Right cardiac atrium (tissue), 5 donors: Measurements from ENCODE around the gene CHRDL2. TPM values are rescaled to one million over a fixed set of nuclear protein-coding genes. Genes with fewer than 3 reads are reported as not detected.

Experiments
- ATAC-seq, 2 donors: fragments of 200-7000 bp; cut with Tn5 transposase; one replicate each; pipeline versions ENCODE4 v1.8.0 to v1.9.1; 2020; ENCODE audit warnings: moderate library complexity in 2 of 2, mild to moderate bottlenecking in 1 of 2
- DNase-seq, 3 donors: peaks; one replicate each; pipeline ENCODE4 v3.0.0-alpha.2; 2020
- H3K27ac ChIP-seq: one replicate; pipeline ENCODE4 v1.5.1; 2013; ENCODE audit warnings: mild to moderate bottlenecking, low read length, control low read depth, moderate library complexity
- H3K27me3 ChIP-seq: one replicate; pipeline ENCODE4 v1.6.1; 2013; ENCODE audit not compliant: control insufficient read depth, insufficient read depth
- H3K4me1 ChIP-seq: one replicate; pipeline ENCODE4 v1.6.1; 2013; ENCODE audit warnings: low read length; ENCODE audit not compliant: control insufficient read depth, insufficient read depth
- H3K4me3 ChIP-seq: one replicate; pipeline ENCODE4 v1.5.1; 2013; ENCODE audit warnings: low read length, control low read depth
- H3K9me3 ChIP-seq: one replicate; pipeline ENCODE4 v1.6.1; 2013; ENCODE audit warnings: low read length; ENCODE audit not compliant: control insufficient read depth
- WGBS: extraction: QIAGEN DNeasy Blood & Tissue Kit; methylation state at CpG from one replicate; pipeline ENCODE4 v1.1.7; 2013; 5-methylcytosine and 5-hydroxymethylcytosine counted together
- intact Hi-C, 4 donors: fragments of 100-400 bp; cut with DNase I; formaldehyde crosslinking; loops; one replicate each; pipeline versions ENCODE4 v1.11.0 to v1.14.0; 2022 to 2023
- polyA plus RNA-seq: library from polyadenylated mRNA; stranded (reverse); fragments of 200-250 nt; gene quantifications from one replicate; pipeline ENCODE4 v1.2.3, GENCODE V29; 2013
- total RNA-seq, 4 donors: library from RNA; stranded (reverse); fragmentation: NEBNext Ultra II Directional; extraction: Animal tissue kit (Norgen Biotek cat#: 25700); gene quantifications; one replicate each; pipeline ENCODE4 v1.2.1, GENCODE V29; 2021
- donor health status: healthy with polysubstance abuse.
- donor health status: DM: no; HTN: yes; CAD: no.
- donor health status: DM: no; HTN: no; CAD: no.
- donor health status: DM: no; HTN: yes; CAD: no; lungs with severe emphysema.
- donor health status: DM: yes; HTN: yes; CAD: no.

The CHRDL2 gene
- total and polyA plus RNA-seq, 5 donors = 0.97 to 11.8 (median 3.1) TPM

GRCh38 chr11:74729397-74729796 lies 1.8 kb downstream of the CHRDL2 start:
- no peak for ATAC-seq
- no peak overlapping the region for H3K27ac ChIP-seq
- no peaks in the 10 kb centered on the region for H3K9me3 ChIP-seq
- no peak overlapping the region for H3K4me3 ChIP-seq
- WGBS = 81% methylated on average over 4 of the region's 4 CpGs
- H3K4me1 ChIP-seq = no peaks in the 10 kb centered on the region
- intact Hi-C loops = loop anchor here in 3 of 4 donors (5.0 to 10.0 kb wide), 2 partner anchors 92 to 95 kb away; no protein-coding TSS in a partner anchor
- DNase-seq = no peak
- H3K27me3 ChIP-seq = no peaks in the 10 kb centered on the region

DNA sequence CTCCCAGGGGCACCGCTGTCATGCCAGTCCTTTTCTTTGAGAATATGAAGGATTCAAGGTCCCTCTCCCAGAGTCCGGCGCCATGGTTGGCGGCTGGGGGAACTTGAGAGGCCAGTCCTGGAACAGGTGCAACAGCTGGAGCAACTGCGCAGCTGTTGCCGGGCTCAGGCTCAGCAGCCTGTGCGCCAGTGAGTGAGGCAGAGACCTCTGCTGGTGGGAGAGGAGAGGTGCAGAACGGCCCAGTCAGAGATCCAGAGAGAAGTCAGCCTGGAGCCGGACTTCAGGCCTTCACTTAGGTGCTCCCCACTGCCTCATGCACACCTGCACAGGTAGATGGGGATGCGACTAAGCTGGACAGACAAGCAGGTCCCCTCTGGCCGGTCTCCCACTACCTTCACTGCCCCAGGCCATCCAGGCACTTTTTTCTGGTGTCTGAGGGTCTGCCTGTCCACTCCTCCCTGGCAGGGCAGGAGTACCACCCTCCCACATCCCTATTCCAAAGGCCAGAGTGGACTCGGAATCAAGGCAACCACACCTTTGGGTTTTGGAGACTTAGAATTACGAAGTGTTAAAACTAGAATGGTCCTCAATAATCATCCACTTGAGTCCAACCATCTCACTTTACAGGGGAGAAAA lies 4.6 kb downstream of the CHRDL2 start:
- Histone ChIP-seq H3K27ac (no peak overlapping the region), H3K4me1 (no peaks in the 10 kb centered on the region), H3K4me3 (no peak overlapping the region), H3K27me3 (no peaks in the 10 kb centered on the region), H3K9me3 (no peaks in the 10 kb centered on the region)
- intact Hi-C loops = loop anchor here in 3 of 4 donors (2.0 to 10.0 kb wide), 3 partner anchors 24 to 92 kb away; no protein-coding TSS in a partner anchor
- WGBS = 8% methylated on average over 13 of the region's 13 CpGs
- peak; percentile 76 to 91 (median 89) for DNase-seq
- ATAC-seq = peak; percentile 88

DNA sequence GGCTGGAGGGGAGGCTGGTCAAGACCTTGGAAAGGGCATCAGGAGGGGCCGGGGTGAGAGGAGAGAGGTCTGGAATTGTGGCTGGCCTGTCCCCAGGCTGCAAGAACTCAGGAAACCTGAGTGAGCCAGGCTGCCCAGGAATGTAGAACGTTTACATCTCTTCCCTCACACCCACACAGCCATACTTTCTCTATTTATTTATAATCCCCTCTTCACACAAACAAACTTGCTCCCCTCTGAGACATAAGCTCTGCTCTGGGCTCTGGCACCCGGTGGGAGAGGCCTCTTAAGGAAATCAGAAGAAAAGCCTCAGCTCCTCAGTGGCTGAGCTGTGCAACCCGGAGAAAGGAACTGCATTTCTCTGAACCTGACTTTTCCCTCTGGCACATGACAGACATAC lies 5.5 kb downstream of the CHRDL2 start:
- Histone ChIP-seq H3K9me3 (no peaks in the 10 kb centered on the region), H3K4me1 (peaks cover 5% of the 10 kb centered on the region), H3K27ac (no peak overlapping the region), H3K4me3 (no peak overlapping the region), H3K27me3 (no peaks in the 10 kb centered on the region)
- intact Hi-C loops = loop anchor here in 3 of 4 donors (2.0 to 10.0 kb wide), 3 partner anchors 23 to 91 kb away; no protein-coding TSS in a partner anchor
- DNase-seq (no peak), ATAC-seq (no peak)
- 66% methylated on average over 4 of the region's 4 CpGs for WGBS

DNA sequence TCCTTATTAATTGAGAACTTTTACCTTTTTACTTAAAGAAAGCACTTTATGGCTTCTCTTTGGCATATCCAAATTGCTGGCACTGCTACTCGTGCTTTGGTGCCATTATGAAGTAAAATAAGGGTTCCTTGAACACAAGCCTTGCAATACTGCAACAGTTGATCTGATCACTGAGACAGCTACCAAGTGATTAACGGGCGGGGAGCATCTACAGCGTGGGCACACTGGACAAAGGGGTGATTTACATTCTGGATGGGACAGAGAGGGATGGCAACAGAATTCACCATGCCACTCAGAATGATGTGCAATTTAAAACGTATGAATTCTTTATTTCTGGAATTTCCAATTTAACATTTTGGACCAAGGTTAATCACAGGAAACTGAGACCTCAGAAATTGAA lies 7.7 kb downstream of the CHRDL2 start:
- H3K27ac ChIP-seq = no peak overlapping the region
- 82% methylated on average over 5 of the region's 5 CpGs for WGBS
- intact Hi-C loops = loop anchor here in 2 of 4 donors (10.0 kb wide), 1 partner anchor 89 kb away; no protein-coding TSS in a partner anchor
- H3K9me3 ChIP-seq = no peaks in the 10 kb centered on the region
- DNase-seq = no peak
- no peak for ATAC-seq
- no peak overlapping the region for H3K4me3 ChIP-seq
- H3K4me1 ChIP-seq = peaks cover 12% of the 10 kb centered on the region
- no peaks in the 10 kb centered on the region for H3K27me3 ChIP-seq

DNA sequence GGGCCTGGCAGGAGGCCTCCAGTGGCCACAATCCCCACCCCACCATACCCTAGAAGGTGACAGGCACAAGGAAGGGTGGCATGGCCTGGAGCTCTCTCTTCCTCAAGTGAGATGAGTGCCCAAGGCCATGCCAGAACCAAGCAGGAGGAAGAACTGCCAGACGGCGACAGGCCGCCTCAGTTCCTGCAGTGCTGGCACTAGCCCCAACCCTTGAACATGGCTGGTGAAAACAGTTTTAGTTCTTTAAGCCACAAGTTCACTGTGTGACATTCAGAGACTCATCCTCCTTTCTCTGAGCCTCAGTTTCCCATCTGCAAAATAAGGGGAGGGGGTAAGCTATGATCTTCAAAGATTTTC lies 9.8 kb downstream of the CHRDL2 start:
- peak; percentile 4 to 15 for ATAC-seq

GRCh38 chr11:74720596-74721478 lies 10.4 kb downstream of the CHRDL2 start:
- peaks cover 12% of the 10 kb centered on the region for H3K4me1 ChIP-seq
- intact Hi-C loops = loop anchor here in 2 of 4 donors (10.0 kb wide), 1 partner anchor 86 kb away; no protein-coding TSS in a partner anchor

More for the DNA sequence above, 9.8 kb downstream of the CHRDL2 start:
- DNase-seq = peak in 2 of 3 donors; percentile 36 to 80
- intact Hi-C loops = loop anchor here in 2 of 4 donors (10.0 kb wide), 1 partner anchor 87 kb away; no protein-coding TSS in a partner anchor
- Histone ChIP-seq H3K27me3 (no peaks in the 10 kb centered on the region), H3K27ac (peak overlapping the region; percentile 28), H3K4me1 (peaks cover 12% of the 10 kb centered on the region), H3K9me3 (no peaks in the 10 kb centered on the region), H3K4me3 (no peak overlapping the region)
- WGBS = 69% methylated on average over 3 of the region's 3 CpGs

DNA sequence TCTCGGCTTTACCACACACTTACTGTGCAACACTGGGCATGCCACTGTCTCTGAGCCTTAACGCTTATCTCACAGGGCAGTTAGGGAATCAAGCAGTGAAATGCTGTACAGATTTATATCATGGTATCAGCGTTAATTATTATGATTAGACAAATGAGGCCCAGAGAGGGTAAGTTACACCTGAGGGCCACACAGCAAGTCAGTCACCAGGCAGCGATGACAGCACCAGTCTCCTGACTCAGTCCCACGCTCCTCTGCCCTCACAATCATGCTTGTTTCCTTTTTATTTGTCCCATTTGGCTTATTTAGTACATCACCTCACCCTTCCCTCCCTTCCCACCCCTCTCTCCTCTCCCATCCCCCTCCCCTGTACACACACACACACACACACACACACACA lies 12.2 kb downstream of the CHRDL2 start:
- no peaks in the 10 kb centered on the region for H3K27me3 ChIP-seq
- DNase-seq (no peak), ATAC-seq (no peak)
- H3K4me3 ChIP-seq = no peak overlapping the region
- 90% methylated on average over 5 of the region's 5 CpGs for WGBS
- H3K4me1 ChIP-seq = peaks cover 12% of the 10 kb centered on the region
- intact Hi-C loops = no loop called here
- H3K9me3 ChIP-seq = no peaks in the 10 kb centered on the region
- H3K27ac ChIP-seq = no peak overlapping the region

More at GRCh38 chr11:74720596-74721478, 10.4 kb downstream of the CHRDL2 start:
- WGBS = 40% methylated on average over 17 of the region's 17 CpGs
- peak; percentile 88 to 95 (median 93) for DNase-seq
- no peaks in the 10 kb centered on the region for H3K27me3 ChIP-seq
- peak; percentile 87 to 92 for ATAC-seq
- H3K9me3 ChIP-seq = no peaks in the 10 kb centered on the region
- peak overlapping the region; percentile 40 for H3K27ac ChIP-seq
- H3K4me3 ChIP-seq = no peak overlapping the region

- DNase-seq = peak in 2 of 3 donors; percentile 75 to 78
- H3K4me3 ChIP-seq = no peak overlapping the region
- H3K27me3 ChIP-seq = no peaks in the 10 kb centered on the region
- peaks cover 12% of the 10 kb centered on the region for H3K4me1 ChIP-seq
- H3K27ac ChIP-seq = peak overlapping the region; percentile 9
- intact Hi-C loops = no loop called here
- 64% methylated on average over 5 of the region's 5 CpGs for WGBS
- no peaks in the 10 kb centered on the region for H3K9me3 ChIP-seq
- ATAC-seq = peak; percentile 51 to 52
Measured at GRCh38 chr11:74717221-74717969, 13.8 kb downstream of the CHRDL2 start.

- no peaks in the 10 kb centered on the region for H3K27me3 ChIP-seq
- peaks cover 4% of the 10 kb centered on the region for H3K4me1 ChIP-seq
- DNase-seq = no peak
- intact Hi-C loops = no loop called here
- no peaks in the 10 kb centered on the region for H3K9me3 ChIP-seq
- no peak overlapping the region for H3K27ac ChIP-seq
- WGBS = 95% methylated on average over 7 of the region's 7 CpGs
- ATAC-seq = no peak
- no peak overlapping the region for H3K4me3 ChIP-seq
Measured at GRCh38 chr11:74714904-74715303, 16.3 kb downstream of the CHRDL2 start.

DNA sequence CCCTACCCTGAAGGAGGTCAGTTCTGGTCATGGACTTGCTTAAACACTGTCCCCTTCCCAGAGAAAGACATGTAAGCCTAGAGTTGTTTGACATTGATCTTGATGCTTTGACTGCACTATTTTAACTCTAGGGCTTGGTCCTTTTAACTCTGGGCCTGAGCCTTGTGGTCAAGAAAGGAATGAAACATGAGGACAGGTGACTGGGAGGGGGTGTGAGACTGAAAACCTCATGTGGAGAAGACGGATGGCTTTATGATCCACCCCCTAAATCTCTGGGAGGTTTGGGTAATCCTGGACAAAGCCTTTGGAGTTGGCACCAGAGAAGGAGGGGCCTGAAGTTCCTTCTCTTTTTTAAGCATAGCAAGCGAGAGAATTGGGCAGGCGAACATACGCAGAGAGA lies 17.5 kb downstream of the CHRDL2 start:
- H3K4me3 ChIP-seq = no peak overlapping the region
- peaks cover 2% of the 10 kb centered on the region for H3K4me1 ChIP-seq
- DNase-seq (no peak), ATAC-seq (no peak)
- WGBS = 71% methylated on average over 4 of the region's 4 CpGs
- H3K27ac ChIP-seq = no peak overlapping the region
- H3K27me3 ChIP-seq = no peaks in the 10 kb centered on the region
- intact Hi-C loops = no loop called here
- H3K9me3 ChIP-seq = no peaks in the 10 kb centered on the region
